Smooth muscle cell (in vitro differentiated cells): ENCODE results near the gene FAM222A. TPM values are rescaled to one million over a fixed set of nuclear protein-coding genes. Genes with fewer than 3 reads are reported as not detected.

Source experiments
- DNase-seq: peaks from one replicate; lab custom pipeline; 2025; ENCODE audit not compliant: unreplicated experiment; lab: John Stamatoyannopoulos, UW
- H2AFZ ChIP-seq: fragments of 200-600 bp; sonication (generic); 2 replicates; pipeline ENCODE4 v1.6.0; 2016; ENCODE audit warnings: antibody characterized with exemption, low read depth, mild to moderate bottlenecking
- H3F3A ChIP-seq: fragments of 200-600 bp; sonication (generic); 2 replicates; pipeline ENCODE4 v1.6.0; 2017; ENCODE audit warnings: antibody characterized with exemption, low read depth
- H3K27ac ChIP-seq: fragments of 200-600 bp; sonication (generic); 2 replicates; pipeline ENCODE4 v1.5.1; 2016; ENCODE audit warnings: low read depth, mild to moderate bottlenecking
- H3K27me3 ChIP-seq: fragments of 200-600 bp; sonication (generic); 2 replicates; pipeline ENCODE4 v1.6.1; 2016; ENCODE audit warnings: low read depth, mild to moderate bottlenecking
- H3K36me3 ChIP-seq: fragments of 200-600 bp; sonication (generic); 2 replicates; pipeline ENCODE4 v1.5.1; 2016; ENCODE audit warnings: low read depth
- H3K4me1 ChIP-seq: fragments of 200-600 bp; sonication (generic); 2 replicates; pipeline ENCODE4 v1.5.1; 2016; ENCODE audit warnings: low read depth
- H3K4me2 ChIP-seq: fragments of 200-600 bp; sonication (generic); 2 replicates; pipeline ENCODE4 v1.6.0; 2016; ENCODE audit warnings: mild to moderate bottlenecking
- H3K4me3 ChIP-seq: fragments of 200-600 bp; sonication (generic); 2 replicates; pipeline ENCODE4 v1.5.1; 2016; ENCODE audit warnings: mild to moderate bottlenecking
- H3K79me2 ChIP-seq: fragments of 200-600 bp; sonication (generic); 2 replicates; pipeline ENCODE4 v1.6.0; 2016; ENCODE audit warnings: low read depth, mild to moderate bottlenecking
- H3K9ac ChIP-seq: fragments of 200-600 bp; sonication (generic); 2 replicates; pipeline ENCODE4 v1.6.0; 2016; ENCODE audit warnings: low read depth
- H3K9me3 ChIP-seq: fragments of 200-600 bp; sonication (generic); replicated peaks from 2 replicates; pipeline ENCODE4 v1.5.1; 2016; ENCODE audit warnings: low read depth
- H4K20me1 ChIP-seq: fragments of 200-600 bp; sonication (generic); 2 replicates; pipeline ENCODE4 v1.6.0; 2016; ENCODE audit warnings: low read depth
- CTCF ChIP-seq: fragments of 200-600 bp; sonication (generic); IDR thresholded peaks from 2 replicates; pipeline ENCODE4 v1.5.1; 2017; ENCODE audit warnings: borderline replicate concordance, mild to moderate bottlenecking, antibody characterized with exemption; ENCODE audit not compliant: insufficient read depth, poor library complexity, severe bottlenecking
- WGBS: methylation state at CpG from one replicate; pipeline ENCODE4 v1.1.7; 2016; ENCODE audit warnings: low lambda C conversion rate; 5-methylcytosine and 5-hydroxymethylcytosine counted together
- polyA plus RNA-seq: library from polyadenylated mRNA; unstranded; fragments of >200 nt; fragmentation: Nextera tagmentation; extraction: Ambion mirVana; gene quantifications from 2 replicates; pipeline ENCODE4 v1.2.1, GENCODE V29; 2016
- total RNA-seq: library from RNA; depleted of rRNA; stranded (reverse); fragments of >200 nt; gene quantifications from 2 replicates; pipeline ENCODE4 v1.2.3, GENCODE V29; 2014

FAM222A gene
- total and polyA plus RNA-seq, 2 experiments from 2014 or later, result 0.85 to 1.7 TPM

DNA sequence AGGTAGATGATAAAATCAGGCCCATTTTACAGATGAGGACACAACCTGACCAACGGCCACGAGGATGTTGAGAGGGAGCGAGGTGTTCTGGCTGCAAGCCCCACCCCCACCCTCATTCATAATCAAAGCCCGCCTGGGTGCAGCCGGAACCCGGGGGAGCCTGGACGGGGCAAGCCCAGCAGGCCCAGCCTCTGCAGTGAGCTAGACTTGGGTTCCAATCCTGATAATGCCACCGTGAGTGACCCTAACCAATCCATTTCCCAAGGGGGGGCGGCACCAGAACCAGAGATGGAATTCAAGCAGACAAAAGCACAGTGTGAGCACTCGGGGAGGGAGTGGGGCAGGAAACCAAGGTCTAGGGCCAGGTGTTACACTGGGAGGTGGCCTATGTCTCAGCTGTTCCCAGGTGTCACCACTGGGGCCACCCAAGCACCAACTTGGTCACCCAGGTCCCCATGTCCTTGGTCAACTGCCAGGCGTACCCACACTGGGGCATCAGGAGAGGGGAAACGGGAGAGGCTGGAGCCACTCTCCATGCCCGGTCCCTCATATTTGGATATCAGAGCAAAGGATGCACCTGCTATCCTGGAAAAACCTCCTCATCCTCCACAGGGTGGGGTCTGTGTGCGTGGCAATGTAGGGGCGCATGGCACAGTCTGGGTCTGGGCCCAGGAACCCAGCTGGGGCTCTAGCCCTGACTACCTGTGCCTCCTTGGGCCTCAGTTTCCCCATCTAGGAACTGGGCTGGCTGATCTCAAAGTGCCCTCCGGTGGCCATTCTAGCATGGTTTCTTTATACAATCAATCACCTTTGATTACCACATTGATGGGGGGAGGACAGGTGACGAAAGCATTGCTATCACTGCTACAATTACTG, 58.4 kb downstream of the FAM222A start:
- TF ChIP-seq CTCF, result no peak
- 88% methylated on average over 17 of the region's 17 CpGs for WGBS
- Histone ChIP-seq H4K20me1 (no peaks in the 10 kb centered on the region), H3K9ac (no peak overlapping the region), H3F3A (no peaks in the 10 kb centered on the region), H3K36me3 (no peaks in the 10 kb centered on the region), H3K4me1 (no peaks in the 10 kb centered on the region), H3K79me2 (no peaks in the 10 kb centered on the region), H3K4me2 (no peak overlapping the region), H3K27me3 (no peaks in the 10 kb centered on the region), H3K27ac (no peak overlapping the region), H2AFZ (no peak overlapping the region), H3K9me3 (no peaks in the 10 kb centered on the region), H3K4me3 (no peak overlapping the region)
- no peak for DNase-seq

GRCh38 chr12:109772622-109773321, 59.1 kb downstream of the FAM222A start:
- H3F3A ChIP-seq, result no peaks in the 10 kb centered on the region
- DNase-seq, result no peak
- H3K36me3 ChIP-seq, result no peaks in the 10 kb centered on the region
- TF ChIP-seq CTCF, result no peak
- no peak overlapping the region for H3K9ac ChIP-seq
- no peaks in the 10 kb centered on the region for H3K4me1 ChIP-seq
- 84% methylated on average over 12 of the region's 12 CpGs for WGBS
- H4K20me1 ChIP-seq, result no peaks in the 10 kb centered on the region
- H3K9me3 ChIP-seq, result no peaks in the 10 kb centered on the region
- no peak overlapping the region for H3K4me3 ChIP-seq
- H3K79me2 ChIP-seq, result no peaks in the 10 kb centered on the region
- H3K27me3 ChIP-seq, result no peaks in the 10 kb centered on the region
- H2AFZ ChIP-seq, result no peak overlapping the region
- no peak overlapping the region for H3K27ac ChIP-seq
- no peak overlapping the region for H3K4me2 ChIP-seq

GRCh38 chr12:109773384-109774011, 59.9 kb downstream of the FAM222A start:
- Histone ChIP-seq H2AFZ (no peak overlapping the region), H3K27ac (no peak overlapping the region), H3F3A (no peaks in the 10 kb centered on the region), H3K36me3 (no peaks in the 10 kb centered on the region), H3K9ac (no peak overlapping the region), H4K20me1 (no peaks in the 10 kb centered on the region), H3K9me3 (no peaks in the 10 kb centered on the region), H3K4me1 (no peaks in the 10 kb centered on the region), H3K4me3 (no peak overlapping the region), H3K4me2 (no peak overlapping the region), H3K79me2 (no peaks in the 10 kb centered on the region), H3K27me3 (no peaks in the 10 kb centered on the region)
- DNase-seq, result no peak
- no peak for TF ChIP-seq CTCF
- 76% methylated on average over 21 of the region's 21 CpGs for WGBS
